ENCODE results near the gene IL1RAPL2.

Gene IL1RAPL2

DNA sequence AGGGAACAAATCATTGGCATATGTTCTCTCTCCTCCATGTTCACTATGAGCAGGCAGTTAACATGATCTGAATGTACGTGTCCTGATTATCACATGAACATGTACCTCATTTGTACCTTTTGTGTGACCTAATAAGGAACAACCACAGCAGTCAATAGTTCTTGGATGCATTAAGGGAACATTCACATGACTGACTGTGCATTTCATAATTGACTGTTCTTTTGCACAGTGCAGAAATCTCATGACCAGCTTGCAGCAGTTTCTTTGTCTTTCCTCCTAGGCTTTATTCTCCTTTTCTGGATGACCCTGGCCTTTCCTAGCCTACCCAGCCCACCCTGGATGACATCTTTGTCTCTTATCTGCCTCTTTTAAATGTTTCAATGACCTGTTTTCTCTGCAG, 711.1 kb downstream of the IL1RAPL2 start:
- no peak for DNase-seq

DNA sequence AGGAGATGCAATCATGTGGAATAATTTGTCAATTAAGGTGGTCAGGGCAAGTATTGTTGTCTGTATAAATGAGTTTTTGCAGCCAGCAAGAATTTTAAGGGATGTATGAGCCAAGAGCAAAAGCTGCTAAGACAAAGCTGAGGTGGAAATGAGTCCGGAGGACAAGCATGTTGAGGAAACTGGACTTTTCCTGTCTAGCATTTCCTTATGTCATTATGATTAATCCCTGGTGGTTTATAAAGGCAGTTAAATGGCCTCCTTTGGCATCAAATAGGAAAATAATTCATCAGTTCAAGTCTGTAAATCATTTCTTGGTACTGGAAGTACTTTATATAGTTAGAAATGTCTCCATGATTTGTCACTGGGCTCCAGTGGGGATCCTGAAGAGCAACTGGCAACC, 716.1 kb downstream of the IL1RAPL2 start:
- DNase-seq, result no peak

- no peak for DNase-seq
Measured at GRCh38 chrX:105297041-105297440, 731.0 kb downstream of the IL1RAPL2 start.

GRCh38 chrX:105299286-105299685, 733.3 kb downstream of the IL1RAPL2 start:
- DNase-seq, result no peak

DNA sequence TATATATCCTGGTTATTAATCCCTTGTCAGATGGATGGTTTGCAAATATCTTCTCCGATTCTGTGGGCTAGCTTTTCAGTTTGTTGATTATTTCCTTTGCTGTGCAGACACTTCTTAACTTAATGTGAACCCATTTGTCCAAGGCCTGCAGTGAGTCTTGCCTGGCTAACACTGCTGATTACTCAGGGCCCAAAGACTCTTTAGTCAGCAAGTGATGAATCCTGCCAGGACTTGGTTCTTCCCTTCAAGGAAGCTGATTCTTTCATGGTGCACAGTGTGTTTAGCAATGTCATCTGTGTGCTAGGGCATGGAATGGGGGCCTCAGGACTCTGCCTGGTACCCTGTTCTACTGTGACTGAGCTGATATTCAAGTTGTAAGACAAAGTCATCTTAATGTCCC, 736.2 kb downstream of the IL1RAPL2 start:
- DNase-seq, result no peak

DNA sequence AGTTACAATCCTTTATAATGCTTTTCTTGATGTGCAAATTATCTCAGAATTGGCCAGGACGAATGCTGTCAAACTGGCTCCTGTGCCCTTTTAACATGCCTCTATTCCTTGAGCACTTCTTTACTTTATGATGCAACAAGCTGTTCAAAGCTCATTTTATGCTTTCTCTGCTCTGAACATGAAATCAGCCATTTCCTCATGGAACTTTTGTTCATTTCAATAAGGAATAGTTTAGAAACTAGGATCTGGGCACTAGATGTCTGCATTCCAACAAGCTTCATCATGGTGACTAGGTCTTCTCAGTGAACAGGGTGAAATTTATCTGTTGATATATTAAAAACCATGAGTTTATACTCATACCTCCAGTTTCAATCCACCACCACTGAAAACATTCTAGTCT, 741.8 kb downstream of the IL1RAPL2 start:
- no peak for DNase-seq

DNA sequence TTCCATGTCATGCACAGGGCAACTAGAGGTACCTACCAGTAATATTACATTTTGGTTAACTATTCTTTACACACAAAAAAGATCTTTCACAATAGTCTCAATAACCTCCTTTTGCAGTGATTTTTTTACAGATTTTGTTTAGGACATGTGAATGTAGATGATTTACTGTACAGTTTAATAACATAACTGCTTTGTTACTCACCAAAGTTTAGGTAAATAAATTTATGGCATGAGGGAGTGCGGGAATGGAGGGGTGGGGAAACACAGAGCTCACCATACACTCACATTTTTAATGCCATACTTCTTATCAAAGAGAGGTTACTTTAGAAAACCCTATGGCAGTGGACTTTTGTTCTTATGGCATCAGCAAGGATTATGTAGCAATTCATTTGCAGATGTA, 747.6 kb downstream of the IL1RAPL2 start:
- no peak for DNase-seq

DNA sequence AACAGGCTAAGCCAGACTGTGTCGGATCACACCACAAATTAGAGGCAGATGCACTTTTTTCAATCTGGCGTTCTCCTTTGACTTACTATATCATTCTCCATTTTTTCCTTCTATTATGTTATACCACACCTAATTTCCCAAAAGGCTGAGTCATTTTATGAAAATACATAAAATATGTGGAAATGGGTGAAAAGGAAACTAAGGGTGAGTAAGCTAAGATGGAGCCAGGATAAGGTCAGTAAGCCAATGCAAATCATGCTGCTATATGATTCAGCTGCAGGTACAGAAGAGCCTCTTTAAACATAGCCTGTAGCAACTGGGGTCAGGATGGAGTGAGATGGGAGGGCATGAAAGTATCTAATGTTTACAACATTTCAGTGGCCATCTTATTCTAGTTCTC, 748.5 kb downstream of the IL1RAPL2 start:
- DNase-seq, result no peak

GRCh38 chrX:105315248-105315647, 749.2 kb downstream of the IL1RAPL2 start:
- DNase-seq, result no peak

DNA sequence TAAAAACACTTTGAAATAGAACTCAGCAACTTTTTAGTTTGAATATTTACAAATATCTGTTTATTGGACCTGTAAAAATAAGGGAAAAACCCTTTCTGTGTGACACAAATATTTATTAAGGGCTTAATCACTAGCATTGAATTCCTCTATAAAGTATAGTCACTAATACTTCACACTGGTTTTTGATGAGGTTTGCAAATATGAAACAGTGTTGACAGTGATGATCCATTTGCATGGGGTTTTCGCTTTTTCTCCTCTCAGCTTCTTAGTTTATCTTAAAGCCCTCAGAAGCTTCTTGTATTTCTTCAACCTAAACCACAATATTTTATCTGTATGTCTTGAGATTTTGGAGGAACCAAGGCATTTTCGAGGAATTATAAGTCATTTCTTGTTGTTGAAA, 751.1 kb downstream of the IL1RAPL2 start:
- DNase-seq, result no peak

DNA sequence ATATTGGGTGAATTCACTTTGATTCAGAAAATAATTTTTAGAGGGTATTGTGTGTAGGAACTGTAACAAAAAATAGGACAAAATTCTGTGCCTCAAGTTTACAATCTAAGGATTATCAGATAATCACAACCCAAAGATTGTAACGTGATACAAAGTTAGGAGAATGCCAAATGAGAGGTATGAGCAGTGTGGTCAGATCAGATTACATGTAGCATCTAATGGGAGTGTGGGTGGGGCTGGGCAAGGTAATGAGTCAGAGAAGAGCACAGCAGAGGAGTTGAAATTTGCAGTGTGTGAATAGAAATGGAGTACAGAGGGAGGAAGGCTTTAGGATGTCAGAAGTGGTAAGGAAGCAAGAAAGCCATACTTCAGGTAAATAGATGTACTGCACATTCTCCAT, 757.9 kb downstream of the IL1RAPL2 start:
- no peak for DNase-seq

DNA sequence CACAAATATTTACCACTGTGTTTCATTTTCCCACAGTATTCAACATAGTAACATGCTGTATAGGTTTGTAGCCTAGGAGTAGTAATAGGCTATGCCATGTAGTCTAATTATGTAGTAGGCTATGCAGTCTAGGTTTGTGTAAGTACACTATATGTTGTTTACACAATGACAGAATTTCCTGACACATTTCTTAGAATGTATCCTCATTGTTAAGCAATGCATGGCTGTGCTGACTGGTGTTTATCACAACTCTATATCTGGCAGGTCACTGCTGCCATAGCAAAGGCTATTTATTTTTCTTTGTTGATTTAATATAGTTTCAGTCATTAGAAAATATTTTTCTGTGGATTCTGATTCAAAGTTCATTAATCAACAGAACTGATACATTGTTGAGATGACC, 762.8 kb downstream of the IL1RAPL2 start:
- DNase-seq, result no peak

- no peak for DNase-seq
Measured at GRCh38 chrX:105331244-105331643, 765.2 kb downstream of the IL1RAPL2 start.

DNA sequence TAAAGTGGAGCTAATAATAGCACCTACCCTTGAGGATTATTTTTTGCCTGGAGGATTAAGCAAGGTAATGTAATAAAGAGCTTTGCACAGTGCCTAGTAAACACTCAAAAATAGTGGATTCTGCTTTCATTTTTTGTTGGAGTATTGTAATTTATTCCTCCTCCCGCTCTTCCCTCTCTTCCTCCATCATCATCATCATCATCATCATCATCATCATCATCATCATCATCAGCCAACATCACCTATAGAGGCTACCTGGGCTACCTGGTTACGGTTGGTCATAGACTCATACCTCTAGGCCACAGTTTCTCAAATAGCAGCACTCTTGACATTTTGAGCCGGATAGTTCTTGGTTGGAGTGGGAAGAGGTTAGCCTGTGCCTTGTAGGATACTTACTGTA, 781.4 kb downstream of the IL1RAPL2 start:
- no peak for DNase-seq

- DNase-seq, result no peak
Measured at GRCh38 chrX:105349476-105349875, 783.5 kb downstream of the IL1RAPL2 start.

DNA sequence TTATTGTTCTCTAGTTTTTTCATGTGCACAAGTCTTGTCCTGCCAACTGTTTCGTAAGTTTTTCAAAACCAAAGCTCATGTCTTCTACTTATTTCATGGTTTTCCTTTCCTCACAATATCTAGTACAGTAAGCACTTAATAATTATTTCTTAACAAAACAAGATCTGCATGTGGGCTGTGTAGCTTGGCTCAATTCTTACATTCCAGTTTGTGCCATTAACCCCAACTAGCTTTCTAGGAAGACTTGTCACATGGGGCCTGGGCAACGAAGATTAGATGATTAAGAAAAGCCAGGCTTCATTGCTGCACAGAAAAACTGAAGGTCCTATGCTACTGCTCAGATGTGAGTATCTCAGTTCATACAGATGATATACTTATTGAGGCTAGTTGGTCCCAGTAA, 809.8 kb downstream of the IL1RAPL2 start:
- DNase-seq, result no peak

DNA sequence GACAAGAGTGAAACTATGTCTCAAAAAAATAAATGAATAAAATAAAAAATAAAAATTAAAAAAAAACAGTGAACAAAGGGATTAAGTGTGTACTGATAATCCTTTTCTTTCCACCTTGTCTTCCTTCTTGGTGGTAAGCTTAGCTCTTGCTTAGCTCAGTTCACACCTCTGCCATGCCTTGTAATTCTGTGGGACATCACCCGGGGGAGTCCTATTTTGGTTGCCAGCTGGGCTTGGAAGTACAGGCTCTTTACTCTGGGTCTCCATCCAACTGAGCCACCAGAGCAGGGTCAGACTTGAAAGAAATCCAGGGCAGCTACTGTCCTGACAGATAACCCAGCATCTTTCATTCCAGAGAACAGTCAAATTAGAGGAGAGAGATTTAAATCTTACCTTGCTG, 858.7 kb downstream of the IL1RAPL2 start:
- DNase-seq, result no peak

GRCh38 chrX:105451401-105451800, 885.4 kb downstream of the IL1RAPL2 start:
- DNase-seq, result no peak

DNA sequence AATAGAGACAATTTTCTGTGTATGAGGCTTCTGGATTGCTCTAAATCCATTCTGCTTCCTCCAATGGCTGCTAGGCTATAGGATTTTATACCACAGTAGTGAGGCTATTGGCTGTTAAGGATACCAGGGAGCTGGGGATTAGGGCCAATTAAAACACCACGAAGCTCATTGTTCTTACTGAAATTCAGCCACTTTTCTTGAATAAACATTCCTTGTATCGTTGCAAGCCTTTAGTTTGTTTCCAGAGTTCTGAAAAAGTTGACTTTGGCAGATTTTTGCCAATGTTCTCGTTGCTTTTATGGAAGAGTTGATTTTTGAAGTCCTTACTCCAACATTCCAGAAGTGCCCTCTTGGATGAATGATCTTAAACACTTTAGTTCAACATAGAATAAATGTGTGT, 892.8 kb downstream of the IL1RAPL2 start:
- no peak for DNase-seq

DNA sequence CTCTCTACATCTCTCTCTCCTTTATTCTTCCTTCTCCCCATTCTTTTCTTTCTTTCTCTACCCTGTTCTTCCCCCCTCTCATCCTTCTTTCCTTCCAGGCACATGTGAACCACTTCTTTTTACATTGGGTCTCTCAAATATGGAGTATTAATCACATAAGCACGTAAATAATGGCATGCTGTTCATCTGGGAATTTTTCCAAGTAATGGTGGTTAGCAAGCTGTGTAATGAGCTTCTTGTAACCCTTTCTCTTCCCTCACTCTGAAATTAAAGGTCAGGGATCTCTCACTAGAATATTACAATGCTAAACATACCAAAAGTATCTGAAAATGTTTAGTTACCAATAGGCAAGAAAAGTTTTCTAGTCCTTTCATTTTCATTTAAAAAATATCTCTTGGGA, 894.4 kb downstream of the IL1RAPL2 start:
- DNase-seq, result no peak

GRCh38 chrX:105461016-105461415, 895.0 kb downstream of the IL1RAPL2 start:
- no peak for DNase-seq

GRCh38 chrX:105462186-105462585, 896.2 kb downstream of the IL1RAPL2 start:
- DNase-seq, result no peak

GRCh38 chrX:105463473-105463872, 897.5 kb downstream of the IL1RAPL2 start:
- no peak for DNase-seq

DNA sequence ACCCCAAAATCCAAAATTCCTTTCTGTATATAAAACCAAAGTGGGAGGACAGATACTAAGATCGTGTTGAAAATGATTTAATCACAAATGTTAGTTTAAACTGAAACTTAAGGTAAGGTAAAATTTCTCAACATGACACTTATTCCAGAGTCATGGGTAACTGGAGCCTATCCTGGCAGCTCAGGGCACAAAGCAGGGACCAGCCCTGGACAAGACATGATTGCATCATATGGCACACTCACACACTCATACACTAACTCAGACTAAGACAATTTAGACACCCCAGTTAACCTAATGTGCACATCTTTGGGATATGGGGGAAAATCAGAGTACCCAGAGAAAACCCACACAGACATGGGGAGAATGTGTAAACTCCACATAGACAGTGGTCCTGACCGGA, 898.6 kb downstream of the IL1RAPL2 start:
- DNase-seq, result no peak

- no peak for DNase-seq
Measured at GRCh38 chrX:105468741-105469140, 902.7 kb downstream of the IL1RAPL2 start.

GRCh38 chrX:105471597-105471996, 905.6 kb downstream of the IL1RAPL2 start:
- no peak for DNase-seq

Measured in Kasumi-1 (cell line).